ENCODE results near the gene SIN3A.

The SIN3A gene

GRCh38 chr15:75371901-75372688, 79.4 kb downstream of the SIN3A start:
- Histone ChIP-seq H3K4me3 (ENCODE audit: low read depth, low read length) (no peak overlapping the region), H3K4me1 (ENCODE audit: control insufficient read depth, insufficient read depth, low read length) (peaks cover 9% of the 10 kb centered on the region), H3K36me3 (ENCODE audit: control insufficient read depth, insufficient read depth, low read length) (peaks cover 69% of the 10 kb centered on the region), H3K9ac (ENCODE audit: low read depth, low read length) (no peak overlapping the region), H3K9me3 (ENCODE audit: control insufficient read depth, insufficient read depth, low read length) (no peaks in the 10 kb centered on the region), H3K27ac (ENCODE audit: low read depth, low read length) (no peak overlapping the region), H3K27me3 (ENCODE audit: control insufficient read depth, insufficient read depth, low read length) (no peaks in the 10 kb centered on the region)

- no peaks in the 10 kb centered on the region for H3K27me3 ChIP-seq (ENCODE audit: control insufficient read depth, insufficient read depth, low read length)
- H3K4me3 ChIP-seq (ENCODE audit: low read depth, low read length) = no peak overlapping the region
- H3K9me3 ChIP-seq (ENCODE audit: control insufficient read depth, insufficient read depth, low read length) = no peaks in the 10 kb centered on the region
- H3K36me3 ChIP-seq (ENCODE audit: control insufficient read depth, insufficient read depth, low read length) = peaks cover 69% of the 10 kb centered on the region
- H3K9ac ChIP-seq (ENCODE audit: low read depth, low read length) = no peak overlapping the region
- H3K27ac ChIP-seq (ENCODE audit: low read depth, low read length) = no peak overlapping the region
- peaks cover 9% of the 10 kb centered on the region for H3K4me1 ChIP-seq (ENCODE audit: control insufficient read depth, insufficient read depth, low read length)
Observed at GRCh38 chr15:75371486-75371885, 80.0 kb downstream of the SIN3A start.

- no peak overlapping the region for H3K9ac ChIP-seq (ENCODE audit: low read depth, low read length)
- no peaks in the 10 kb centered on the region for H3K9me3 ChIP-seq (ENCODE audit: control insufficient read depth, insufficient read depth, low read length)
Observed at GRCh38 chr15:75369897-75370581, 81.5 kb downstream of the SIN3A start.

GRCh38 chr15:75368689-75369239, 82.7 kb downstream of the SIN3A start:
- Histone ChIP-seq H3K9me3 (ENCODE audit: control insufficient read depth, insufficient read depth, low read length) (no peaks in the 10 kb centered on the region), H3K9ac (ENCODE audit: low read depth, low read length) (peak overlapping the region; percentile 89), H3K27ac (ENCODE audit: low read depth, low read length) (peak overlapping the region; percentile 98), H3K36me3 (ENCODE audit: control insufficient read depth, insufficient read depth, low read length) (peaks cover 65% of the 10 kb centered on the region), H3K4me1 (ENCODE audit: control insufficient read depth, insufficient read depth, low read length) (peaks cover 9% of the 10 kb centered on the region), H3K4me3 (ENCODE audit: low read depth, low read length) (peak overlapping the region; percentile 84), H3K27me3 (ENCODE audit: control insufficient read depth, insufficient read depth, low read length) (no peaks in the 10 kb centered on the region)

More at GRCh38 chr15:75369897-75370581, 81.5 kb downstream of the SIN3A start:
- H3K4me1 ChIP-seq (ENCODE audit: control insufficient read depth, insufficient read depth, low read length) = peaks cover 9% of the 10 kb centered on the region
- H3K27me3 ChIP-seq (ENCODE audit: control insufficient read depth, insufficient read depth, low read length) = no peaks in the 10 kb centered on the region
- peak overlapping the region; percentile 84; the same call in 1 of the 2 replicates for H3K4me3 ChIP-seq (ENCODE audit: low read depth, low read length)
- H3K27ac ChIP-seq (ENCODE audit: low read depth, low read length) = peak overlapping the region; percentile 98
- peaks cover 67% of the 10 kb centered on the region for H3K36me3 ChIP-seq (ENCODE audit: control insufficient read depth, insufficient read depth, low read length)

- H3K27me3 ChIP-seq (ENCODE audit: control insufficient read depth, insufficient read depth, low read length) = no peaks in the 10 kb centered on the region
- H3K36me3 ChIP-seq (ENCODE audit: control insufficient read depth, insufficient read depth, low read length) = peaks cover 60% of the 10 kb centered on the region
- H3K27ac ChIP-seq (ENCODE audit: low read depth, low read length) = peak within 1 kb of the TSS; percentile 98
- H3K9ac ChIP-seq (ENCODE audit: low read depth, low read length) = peak within 1 kb of the TSS; percentile 89
- peaks cover 9% of the 10 kb centered on the region for H3K4me1 ChIP-seq (ENCODE audit: control insufficient read depth, insufficient read depth, low read length)
- no peaks in the 10 kb centered on the region for H3K9me3 ChIP-seq (ENCODE audit: control insufficient read depth, insufficient read depth, low read length)
- H3K4me3 ChIP-seq (ENCODE audit: low read depth, low read length) = peak within 1 kb of the TSS; percentile 84
Observed at GRCh38 chr15:75367913-75368688, 83.4 kb downstream of the SIN3A start, which contains the start of gene MAN2C1. Gene MAN2C1 (minus strand): TSS chr15:75368607. CDS start chr15:75368583, 24 bp downstream.

GRCh38 chr15:75367406-75367912, 84.0 kb downstream of the SIN3A start:
- peak overlapping the region; percentile 84; the same call in 1 of the 2 replicates for H3K4me3 ChIP-seq (ENCODE audit: low read depth, low read length)
- H3K4me1 ChIP-seq (ENCODE audit: control insufficient read depth, insufficient read depth, low read length) = peaks cover 9% of the 10 kb centered on the region
- no peaks in the 10 kb centered on the region for H3K27me3 ChIP-seq (ENCODE audit: control insufficient read depth, insufficient read depth, low read length)
- H3K9me3 ChIP-seq (ENCODE audit: control insufficient read depth, insufficient read depth, low read length) = no peaks in the 10 kb centered on the region
- no peak overlapping the region for H3K9ac ChIP-seq (ENCODE audit: low read depth, low read length)
- H3K36me3 ChIP-seq (ENCODE audit: control insufficient read depth, insufficient read depth, low read length) = peaks cover 59% of the 10 kb centered on the region
- no peak overlapping the region for H3K27ac ChIP-seq (ENCODE audit: low read depth, low read length)

GRCh38 chr15:75367006-75367405, 84.5 kb downstream of the SIN3A start:
- Histone ChIP-seq H3K27me3 (ENCODE audit: control insufficient read depth, insufficient read depth, low read length) (no peaks in the 10 kb centered on the region), H3K4me3 (ENCODE audit: low read depth, low read length) (no peak overlapping the region), H3K9ac (ENCODE audit: low read depth, low read length) (no peak overlapping the region), H3K4me1 (ENCODE audit: control insufficient read depth, insufficient read depth, low read length) (peaks cover 9% of the 10 kb centered on the region), H3K9me3 (ENCODE audit: control insufficient read depth, insufficient read depth, low read length) (no peaks in the 10 kb centered on the region), H3K36me3 (ENCODE audit: control insufficient read depth, insufficient read depth, low read length) (peaks cover 55% of the 10 kb centered on the region), H3K27ac (ENCODE audit: low read depth, low read length) (no peak overlapping the region)

GRCh38 chr15:75366163-75366562, 85.3 kb downstream of the SIN3A start:
- Histone ChIP-seq H3K36me3 (ENCODE audit: control insufficient read depth, insufficient read depth, low read length) (peaks cover 51% of the 10 kb centered on the region), H3K9ac (ENCODE audit: low read depth, low read length) (no peak overlapping the region), H3K27me3 (ENCODE audit: control insufficient read depth, insufficient read depth, low read length) (no peaks in the 10 kb centered on the region), H3K4me3 (ENCODE audit: low read depth, low read length) (no peak overlapping the region), H3K4me1 (ENCODE audit: control insufficient read depth, insufficient read depth, low read length) (peaks cover 9% of the 10 kb centered on the region), H3K27ac (ENCODE audit: low read depth, low read length) (no peak overlapping the region), H3K9me3 (ENCODE audit: control insufficient read depth, insufficient read depth, low read length) (no peaks in the 10 kb centered on the region)

- Histone ChIP-seq H3K9me3 (ENCODE audit: control insufficient read depth, insufficient read depth, low read length) (no peaks in the 10 kb centered on the region), H3K36me3 (ENCODE audit: control insufficient read depth, insufficient read depth, low read length) (peaks cover 50% of the 10 kb centered on the region), H3K9ac (ENCODE audit: low read depth, low read length) (no peak overlapping the region), H3K4me3 (ENCODE audit: low read depth, low read length) (no peak overlapping the region), H3K27me3 (ENCODE audit: control insufficient read depth, insufficient read depth, low read length) (no peaks in the 10 kb centered on the region), H3K4me1 (ENCODE audit: control insufficient read depth, insufficient read depth, low read length) (peaks cover 9% of the 10 kb centered on the region; the same call in 1 of the 2 replicates), H3K27ac (ENCODE audit: low read depth, low read length) (no peak overlapping the region)
Observed at GRCh38 chr15:75364881-75365280, 86.6 kb downstream of the SIN3A start.

- H3K9ac ChIP-seq (ENCODE audit: low read depth, low read length) = no peak overlapping the region
- peaks cover 4% of the 10 kb centered on the region; the same call in 1 of the 2 replicates for H3K4me1 ChIP-seq (ENCODE audit: control insufficient read depth, insufficient read depth, low read length)
- peaks cover 58% of the 10 kb centered on the region for H3K36me3 ChIP-seq (ENCODE audit: control insufficient read depth, insufficient read depth, low read length)
- no peak overlapping the region for H3K4me3 ChIP-seq (ENCODE audit: low read depth, low read length)
- H3K9me3 ChIP-seq (ENCODE audit: control insufficient read depth, insufficient read depth, low read length) = no peaks in the 10 kb centered on the region
- H3K27ac ChIP-seq (ENCODE audit: low read depth, low read length) = no peak overlapping the region
- no peaks in the 10 kb centered on the region for H3K27me3 ChIP-seq (ENCODE audit: control insufficient read depth, insufficient read depth, low read length)
Observed at GRCh38 chr15:75363786-75364185, 87.7 kb downstream of the SIN3A start.

All from HUES48 (cell line).